H1 (cell line): Measurements from ENCODE around the gene GJC3. TPM values are rescaled to one million over a fixed set of nuclear protein-coding genes. Genes with fewer than 3 reads are reported as not detected.

Source experiments
- CTCF ChIA-PET: fragments of 300-600 bp; sonication (Branson Sonifier 250); formaldehyde crosslinking; loops from one replicate; lab custom pipeline; 2021; ENCODE audit not compliant: partially characterized antibody; lab: Charles Lee
- POLR2A ChIA-PET: fragments of 300-600 bp; sonication (Branson Sonifier 250); formaldehyde crosslinking; loops from one replicate; lab custom pipeline; 2021; ENCODE audit warnings: inconsistent platforms; ENCODE audit not compliant: partially characterized antibody; lab: Charles Lee
- DNase-seq, 2 experiments: peaks; one replicate each; pipeline versions ENCODE4 v3.0.0 to v3.0.0-alpha.2; 2010 to 2022; ENCODE audit warnings: low spot score in 2 of 2, low read depth in 1 of 2, mixed read lengths in 1 of 2
- FAIRE-seq: peaks from 2 replicates; lab custom pipeline; 2011; peaks lifted over from hg19 to GRCh38; lab: Jason Lieb, UNC
- H2AFZ ChIP-seq: 2 replicates; pipeline ENCODE4 v1.8.1; 2012; ENCODE audit warnings: low read length, inconsistent platforms
- H2AK5ac ChIP-seq: 2 replicates; pipeline ENCODE4 v1.6.1; 2013; ENCODE audit warnings: low read depth, low read length
- H2BK120ac ChIP-seq: replicated peaks from 2 replicates; pipeline ENCODE3; 2013; ENCODE audit warnings: low read depth, low read length, inconsistent platforms
- H2BK12ac ChIP-seq: 2 replicates; pipeline ENCODE4 v1.6.1; 2013; ENCODE audit warnings: low read depth, low read length
- H2BK15ac ChIP-seq: 2 replicates; pipeline ENCODE4 v1.6.1; 2013; ENCODE audit warnings: low read length
- H2BK20ac ChIP-seq: 2 replicates; pipeline ENCODE4 v1.6.1; 2013; ENCODE audit warnings: low read length
- H2BK5ac ChIP-seq: 2 replicates; pipeline ENCODE4 v1.6.1; 2013; ENCODE audit warnings: low read depth, low read length
- H3K14ac ChIP-seq: 2 replicates; pipeline ENCODE4 v1.6.1; 2013; ENCODE audit warnings: inconsistent platforms; ENCODE audit not compliant: insufficient read length
- H3K18ac ChIP-seq: 2 replicates; pipeline ENCODE4 v1.6.1; 2013; ENCODE audit warnings: low read length; ENCODE audit errors: extremely low read depth
- H3K23ac ChIP-seq: 2 replicates; pipeline ENCODE4 v1.6.1; 2013; ENCODE audit warnings: inconsistent platforms; ENCODE audit not compliant: insufficient read length
- H3K23me2 ChIP-seq: 2 replicates; pipeline ENCODE4 v1.6.1; 2013; ENCODE audit warnings: low read depth, low read length
- H3K27ac ChIP-seq: 2 replicates; pipeline ENCODE4 v1.6.1; 2011; ENCODE audit warnings: low read depth, low read length, inconsistent platforms
- H3K27me3 ChIP-seq, 4 experiments: replicated peaks in 1 of 4; 1 replicate in 1 of 4; 2 replicates in 3 of 4; pipeline versions ENCODE4 v1.6.1 to v1.8.1; 2011 to 2013; ENCODE audit warnings: low read length in 3 of 4, mild to moderate bottlenecking in 3 of 4, inconsistent platforms in 2 of 4, mixed read lengths in 2 of 4, moderate library complexity in 1 of 4; ENCODE audit not compliant: control insufficient read depth in 3 of 4, insufficient read depth in 3 of 4; ENCODE audit errors: extremely low read depth in 1 of 4
- H3K36me3 ChIP-seq, 4 experiments: 2 replicates each; pipeline versions ENCODE4 v1.6.1 to v1.8.1; 2011 to 2013; ENCODE audit warnings: mild to moderate bottlenecking in 4 of 4, low read length in 3 of 4, moderate library complexity in 2 of 4, control low read depth in 1 of 4, inconsistent platforms in 1 of 4; ENCODE audit not compliant: insufficient read depth in 4 of 4, control insufficient read depth in 2 of 4
- H3K4ac ChIP-seq: replicated peaks from 2 replicates; pipeline ENCODE3; 2013; ENCODE audit warnings: low read length, low read depth, mixed read lengths, inconsistent platforms; ENCODE audit not compliant: insufficient read length
- H3K4me1 ChIP-seq, 4 experiments: replicated peaks in 1 of 4; 1 replicate in 1 of 4; 2 replicates in 3 of 4; pipeline versions ENCODE4 v1.6.1 to v1.8.1; 2011 to 2013; ENCODE audit warnings: low read length in 3 of 4, inconsistent platforms in 2 of 4, mixed read lengths in 1 of 4; ENCODE audit not compliant: insufficient read depth in 4 of 4, control insufficient read depth in 3 of 4
- H3K4me2 ChIP-seq, 2 experiments: 2 replicates each; pipeline versions ENCODE4 v1.6.1 to v1.8.1; 2011 to 2013; ENCODE audit warnings: low read depth in 2 of 2, low read length in 2 of 2, control low read depth in 1 of 2, inconsistent platforms in 1 of 2, mild to moderate bottlenecking in 1 of 2; ENCODE audit not compliant: insufficient read depth in 1 of 2
- H3K4me3 ChIP-seq, 4 experiments: fragments of 200-600, 300-600 bp in 1 of 4; sonication (generic), shearing (Covaris generic), sonication (Bioruptor Twin) in 1 of 4; 2 replicates each; pipeline versions ENCODE4 v1.5.1 to v1.8.1; 2011 to 2016; ENCODE audit warnings: low read length in 4 of 4, low read depth in 3 of 4, control low read depth in 2 of 4, inconsistent platforms in 2 of 4, mild to moderate bottlenecking in 2 of 4, mixed read lengths in 1 of 4, moderate library complexity in 1 of 4; ENCODE audit not compliant: insufficient read depth in 2 of 4; ENCODE audit errors: extremely low read depth in 1 of 4
- H3K56ac ChIP-seq: replicated peaks from 2 replicates; pipeline ENCODE3; 2013; ENCODE audit warnings: low read depth, mild to moderate bottlenecking, mixed read lengths, low read length, inconsistent platforms; ENCODE audit not compliant: insufficient read length
- H3K79me1 ChIP-seq: 2 replicates; pipeline ENCODE4 v1.6.1; 2013; ENCODE audit warnings: low read depth, low read length, control low read depth
- H3K79me2 ChIP-seq, 2 experiments: 2 replicates each; pipeline versions ENCODE4 v1.6.1 to v1.8.1; 2012 to 2013; ENCODE audit warnings: low read length in 2 of 2, mild to moderate bottlenecking in 2 of 2, inconsistent platforms in 1 of 2; ENCODE audit not compliant: insufficient read depth in 2 of 2, control insufficient read depth in 1 of 2
- H3K9ac ChIP-seq, 4 experiments: replicated peaks in 1 of 4; 1 replicate in 1 of 4; 2 replicates in 3 of 4; pipeline versions ENCODE4 v1.6.1 to v1.8.1; 2011 to 2013; ENCODE audit warnings: low read depth in 3 of 4, low read length in 3 of 4, control low read depth in 2 of 4, mild to moderate bottlenecking in 2 of 4, moderate library complexity in 2 of 4, inconsistent platforms in 1 of 4; ENCODE audit errors: extremely low read depth in 1 of 4
- H3K9me3 ChIP-seq, 2 experiments: 2 replicates each; pipeline versions ENCODE4 v1.6.1 to v1.8.1; 2012 to 2013; ENCODE audit warnings: mild to moderate bottlenecking in 2 of 2, moderate library complexity in 2 of 2, control low read depth in 1 of 2, inconsistent platforms in 1 of 2, low read depth in 1 of 2, low read length in 1 of 2, mixed read lengths in 1 of 2; ENCODE audit not compliant: insufficient read depth in 2 of 2
- H4K20me1 ChIP-seq, 2 experiments: replicated peaks in 1 of 2; 2 replicates each; pipeline versions ENCODE3 to v1.8.1; 2011 to 2013; ENCODE audit warnings: inconsistent platforms in 2 of 2, low read length in 2 of 2, mild to moderate bottlenecking in 1 of 2; ENCODE audit not compliant: insufficient read depth in 2 of 2, control insufficient read depth in 1 of 2
- H4K5ac ChIP-seq: 2 replicates; pipeline ENCODE4 v1.6.1; 2013; ENCODE audit warnings: low read length, low read depth, mixed read lengths, inconsistent platforms; ENCODE audit not compliant: insufficient read length
- H4K8ac ChIP-seq: 2 replicates; pipeline ENCODE4 v1.8.0; 2013; ENCODE audit warnings: mild to moderate bottlenecking, moderate library complexity, low read length, inconsistent platforms; ENCODE audit not compliant: insufficient read depth; ENCODE audit errors: extremely low read depth
- H4K91ac ChIP-seq: replicated peaks from 2 replicates; pipeline ENCODE3; 2013; ENCODE audit warnings: low read length, mixed read lengths, inconsistent platforms; ENCODE audit not compliant: insufficient read length
- BRCA1 ChIP-seq: IDR thresholded peaks from 2 replicates; pipeline ENCODE4 v1.6.1; 2012; ENCODE audit warnings: low read depth, low read length, improper control_type of control experiment
- GTF2F1 ChIP-seq: IDR thresholded peaks from 2 replicates; pipeline ENCODE4 v1.6.1; 2012; ENCODE audit warnings: low read depth, low read length, improper control_type of control experiment, borderline replicate concordance
- HDAC2 ChIP-seq, 2 experiments: fragments of 300-600 bp in 1 of 2; sonication (generic) in 1 of 2; IDR thresholded peaks; 2 replicates each; pipeline ENCODE4 v1.6.1; 2011 to 2012; ENCODE audit warnings: low read depth in 2 of 2, low read length in 2 of 2, mild to moderate bottlenecking in 2 of 2, moderate library complexity in 2 of 2, borderline replicate concordance in 1 of 2, inconsistent platforms in 1 of 2
- HDAC6 ChIP-seq: IDR thresholded peaks from one replicate; pipeline ENCODE4 v1.7.1; 2012; ENCODE audit warnings: low read depth, mild to moderate bottlenecking, inconsistent platforms, low read length, moderate library complexity
- JUND ChIP-seq: IDR thresholded peaks from 2 replicates; pipeline ENCODE4 v1.6.1; 2011; ENCODE audit warnings: mild to moderate bottlenecking, improper control_type of control experiment, low read length
- KDM4A ChIP-seq: IDR thresholded peaks from one replicate; pipeline ENCODE4 v1.7.1; 2012; ENCODE audit warnings: low read depth, mild to moderate bottlenecking, moderate library complexity, low read length, inconsistent platforms; ENCODE audit not compliant: severe bottlenecking
- NANOG ChIP-seq: IDR thresholded peaks from 2 replicates; pipeline ENCODE4 v1.6.1; 2011; ENCODE audit warnings: low read length, low read depth, mild to moderate bottlenecking, inconsistent platforms; ENCODE audit not compliant: insufficient read depth, poor library complexity, severe bottlenecking
- POLR2AphosphoS5 ChIP-seq: IDR thresholded peaks from 2 replicates; pipeline ENCODE4 v1.6.1; 2011; ENCODE audit warnings: low read depth, low read length
- POU5F1 ChIP-seq: IDR thresholded peaks from 2 replicates; pipeline ENCODE4 v1.6.1; 2011; ENCODE audit warnings: low read depth, mild to moderate bottlenecking, low read length, moderate library complexity
- RBBP5 ChIP-seq: IDR thresholded peaks from 2 replicates; pipeline ENCODE4 v1.7.1; 2012; ENCODE audit warnings: low read depth, mild to moderate bottlenecking, inconsistent platforms, low read length, moderate library complexity, borderline replicate concordance
- SP1 ChIP-seq: IDR thresholded peaks from 2 replicates; pipeline ENCODE4 v1.6.1; 2011; ENCODE audit warnings: low read depth, low read length
- SP4 ChIP-seq: IDR thresholded peaks from 2 replicates; pipeline ENCODE4 v1.6.1; 2012; ENCODE audit warnings: low read length, inconsistent platforms
- TBP ChIP-seq: IDR thresholded peaks from 2 replicates; pipeline ENCODE4 v1.6.1; 2011; ENCODE audit warnings: low read depth, low read length, improper control_type of control experiment
- TEAD4 ChIP-seq: IDR thresholded peaks from 2 replicates; pipeline ENCODE4 v1.6.1; 2012; ENCODE audit warnings: low read depth, low read length, inconsistent platforms, mixed read lengths
- WGBS, 2 experiments: shearing (Covaris generic) in 1 of 2; methylation state at CpG; one replicate each; pipeline versions ENCODE4 v1.1.6 to v1.1.7; 2013 to 2015; ENCODE audit warnings: low lambda C conversion rate in 2 of 2, mixed read lengths in 2 of 2, inconsistent platforms in 1 of 2, low coverage in 1 of 2, missing lambda C conversion rate in 1 of 2; ENCODE audit not compliant: insufficient replicate concordance in 2 of 2, insufficient coverage in 1 of 2, insufficient read length in 1 of 2; ENCODE audit errors: extremely low coverage in 1 of 2, missing lambda C conversion rate in 1 of 2; 5-methylcytosine and 5-hydroxymethylcytosine counted together
- polyA plus RNA-seq, 7 experiments: library from polyadenylated mRNA; depleted of rRNA in 3 of 7; stranded (reverse) in 5 of 7; unstranded in 2 of 7; fragments of >200 nt in 5 of 7; fragments of 200-250 nt in 2 of 7; gene quantifications; 1 replicate in 5 of 7; 2 replicates in 1 of 7; 4 replicates in 1 of 7; pipeline versions ENCODE4 v1.2.1 to v1.2.3, GENCODE V29; 2011 to 2013; ENCODE audit warnings: missing spikeins in 2 of 7, mixed read lengths in 2 of 7
- total RNA-seq: library from RNA; stranded (reverse); fragmentation: NEBNext Ultra II Directional; extraction: Animal tissue kit (Norgen Biotek cat#: 25700); gene quantifications from 2 replicates; pipeline ENCODE4 v1.2.1, GENCODE V29; 2021

Gene GJC3
- total and polyA plus RNA-seq, 2 of the 8 experiments (the other 6 are each of a cell fraction or from before 2014, with no cell fraction given): 2.7 to 3.0 TPM

DNA sequence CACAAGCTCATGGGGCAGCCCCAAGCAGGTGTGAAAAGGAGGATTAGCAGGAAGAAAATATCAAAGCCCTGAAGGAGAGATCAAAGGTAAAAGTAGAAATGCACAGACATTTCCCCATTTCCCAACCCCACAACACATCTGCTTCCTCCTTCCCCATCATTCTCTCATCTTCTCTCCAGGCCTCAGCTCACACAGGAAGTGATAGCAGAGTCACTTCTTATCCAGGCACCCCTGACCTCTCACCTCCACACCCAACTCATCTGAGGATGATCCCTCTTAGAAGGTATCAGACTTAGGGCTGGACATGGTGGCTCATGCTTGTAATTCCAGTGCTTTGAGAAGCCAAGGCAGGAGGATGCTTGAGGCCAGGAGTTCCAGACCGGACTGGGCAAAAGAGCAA is 18.2 kb upstream of the GJC3 start:
- Histone ChIP-seq H3K4me2 (no peak overlapping the region), H2BK120ac (no peak overlapping the region), H4K91ac (peak overlapping the region; percentile 90), H3K27ac (no peak overlapping the region), H3K79me2 (no peaks in the 10 kb centered on the region), H3K56ac (no peak overlapping the region), H4K20me1 (no peaks in the 10 kb centered on the region), H2AK5ac (no peak overlapping the region), H3K79me1 (no peaks in the 10 kb centered on the region; the same call in 1 of the 2 replicates), H2BK12ac (0 out of 2 replicates have a peak overlapping the region, but pooled peaks have one; percentile 0), H3K9me3 (peaks cover 14 to 18% of the 10 kb centered on the region in 2 experiments; a peak in 3 of 4 replicates), H3K14ac (no peak overlapping the region), H3K23ac (no peak overlapping the region), H3K4me3 (no peak overlapping the region), H2BK5ac (0 out of 2 replicates have a peak overlapping the region, but pooled peaks have one; percentile 1), H3K4me1 (peaks cover 8 to 13% (median 11%) of the 10 kb centered on the region in 4 experiments; a peak in 5 of 7 replicates), H3K36me3 (no peaks in the 10 kb centered on the region; a peak in 1 of 8 replicates), H2BK15ac (no peak overlapping the region), H2BK20ac (peak overlapping the region; percentile 82), H3K4ac (no peak overlapping the region), H4K5ac (no peak overlapping the region), H3K27me3 (no peaks in the 10 kb centered on the region), H3K9ac (no peak overlapping the region), H3K23me2 (no peaks in the 10 kb centered on the region), H3K18ac (no peak overlapping the region), H2AFZ (no peak overlapping the region), H4K8ac (no peak overlapping the region)
- WGBS, 2 experiments: 87% methylated on average over 1 of the region's 1 CpG; no CpG with 5 or more reads in 1 of the 2 experiments
- no peak for DNase-seq
- ChIA-PET CTCF (interaction anchor here (0.5 to 5.4 kb wide), 6 partner anchors 11 to 1306 kb away, joined by 3 to 36 read pairs (median 5); partner anchors contain the start of gene GJC3), POLR2A (interaction anchor here (0.7 kb wide), 1 partner anchor 15 kb away, joined by 3 read pairs; no protein-coding TSS in a partner anchor)
- FAIRE-seq: no peak
- TF ChIP-seq RBBP5 (no peak), HDAC2 (IDR thresholded peaks at IDR 0.05; ENCODE audit: borderline replicate concordance in 1 of 2, low read depth in 2 of 2, low read length in 2 of 2) (no peak), SP1 (no peak), GTF2F1 (no peak), KDM4A (no peak), HDAC6 (no peak), TBP (no peak), JUND (no peak), POU5F1 (no peak), BRCA1 (no peak), SP4 (no peak), TEAD4 (no peak), POLR2AphosphoS5 (no peak), NANOG (no peak)
